G401 (cell line): ENCODE results near the gene MGST3. TPM values are rescaled to one million over a fixed set of nuclear protein-coding genes. Genes with fewer than 3 reads are reported as not detected.
A peak's percentile ranks its signal among the peaks of the same experiment; 100 is the strongest.
"Not testable (repeated sequence)": the region's sequence is repeated elsewhere in the genome, so short reads cannot be mapped to it uniquely, and the experiment has no call there.

Experiments used
- DNase-seq: peaks from one replicate; pipeline ENCODE4 v3.0.0-alpha.2; 2015; ENCODE audit warnings: low spot score
- in situ Hi-C: cut with HindIII; loops from 2 replicates; pipeline ENCODE4 v1.10.0; 2016; ENCODE audit warnings: low sequenced_read_pairs, mixed read lengths
- total RNA-seq: library from RNA; depleted of rRNA; stranded (reverse); fragments of >200 nt; shearing (Covaris generic); gene quantifications from 2 replicates; pipeline ENCODE4 v1.2.3, GENCODE V29; 2014; rRNA removed

MGST3 gene
- total RNA-seq, result 66.1 and 86.1 TPM in 2 replicates

GRCh38 chr1:165630629-165631341 is at the start of gene MGST3:
MGST3 (plus strand) TSS chr1:165631234; CDS start chr1:165649848, 18,614 bp downstream.
- peak; percentile 97 for DNase-seq
- in situ Hi-C loops, result no loop called here

- in situ Hi-C loops, result loop anchor here (25.0 kb wide), 1 partner anchor 195 kb away; no protein-coding TSS in a partner anchor
These were observed 49.1 kb upstream of the MGST3 start for GRCh38 chr1:165581926-165582325.

GRCh38 chr1:165586398-165586797 is 44.6 kb upstream of the MGST3 start:
- DNase-seq, result no peak
- in situ Hi-C loops, result loop anchor here (25.0 kb wide), 1 partner anchor 199 kb away; no protein-coding TSS in a partner anchor

More at GRCh38 chr1:165581926-165582325, 49.1 kb upstream of the MGST3 start:
- DNase-seq, result no peak

GRCh38 chr1:165591391-165591790 is 39.6 kb upstream of the MGST3 start:
- in situ Hi-C loops, result loop anchor here (25.0 kb wide), 1 partner anchor 204 kb away; no protein-coding TSS in a partner anchor
- not testable (repeated sequence) for DNase-seq

- in situ Hi-C loops, result loop anchor here (25.0 kb wide), 1 partner anchor 206 kb away; no protein-coding TSS in a partner anchor
- peak; percentile 81 for DNase-seq
These were observed 37.9 kb upstream of the MGST3 start for GRCh38 chr1:165592945-165593823.

GRCh38 chr1:165595246-165595938 is 35.6 kb upstream of the MGST3 start:
- in situ Hi-C loops, result loop anchor here (25.0 kb wide), 1 partner anchor 208 kb away; no protein-coding TSS in a partner anchor
- DNase-seq, result no peak

- in situ Hi-C loops, result loop anchor here (25.0 kb wide), 1 partner anchor 211 kb away; no protein-coding TSS in a partner anchor
- peak; percentile 98 for DNase-seq
These were observed 33.0 kb upstream of the MGST3 start for GRCh38 chr1:165597883-165598675.

- peak; percentile 27 for DNase-seq
- in situ Hi-C loops, result loop anchor here (25.0 kb wide), 1 partner anchor 211 kb away; no protein-coding TSS in a partner anchor
These were observed 32.4 kb upstream of the MGST3 start for GRCh38 chr1:165598676-165599059.

GRCh38 chr1:165600793-165601192 is 30.2 kb upstream of the MGST3 start:
- no peak for DNase-seq
- in situ Hi-C loops, result no loop called here

- DNase-seq, result no peak
- in situ Hi-C loops, result no loop called here
These were observed 27.2 kb upstream of the MGST3 start for GRCh38 chr1:165603810-165604209.

GRCh38 chr1:165605246-165605645 is 25.8 kb upstream of the MGST3 start:
- no peak for DNase-seq
- in situ Hi-C loops, result no loop called here

GRCh38 chr1:165606676-165607075 is 24.4 kb upstream of the MGST3 start:
- in situ Hi-C loops, DNase-seq: not testable (repeated sequence)

- in situ Hi-C loops, result no loop called here
- DNase-seq, result no peak
These were observed 20.2 kb upstream of the MGST3 start for GRCh38 chr1:165610866-165611265.

GRCh38 chr1:165612062-165612461 is 19.0 kb upstream of the MGST3 start:
- in situ Hi-C loops, result no loop called here
- DNase-seq, result no peak

GRCh38 chr1:165616054-165616612 is 14.9 kb upstream of the MGST3 start:
- in situ Hi-C loops, result no loop called here
- no peak for DNase-seq

- in situ Hi-C loops, result no loop called here
- no peak for DNase-seq
These were observed 14.0 kb upstream of the MGST3 start for GRCh38 chr1:165616987-165617546.

- in situ Hi-C loops, result no loop called here
These were observed 11.3 kb upstream of the MGST3 start for GRCh38 chr1:165619647-165620151.

GRCh38 chr1:165623624-165624023 is 7.4 kb upstream of the MGST3 start:
- in situ Hi-C loops, result no loop called here
- DNase-seq, result no peak

More at GRCh38 chr1:165619647-165620151, 11.3 kb upstream of the MGST3 start:
- no peak for DNase-seq
